ENCODE results near the gene OR2A14.
"Not testable (repeated sequence)": the region's sequence is repeated elsewhere in the genome, so short reads cannot be mapped to it uniquely, and the experiment has no call there.

The OR2A14 gene

DNA sequence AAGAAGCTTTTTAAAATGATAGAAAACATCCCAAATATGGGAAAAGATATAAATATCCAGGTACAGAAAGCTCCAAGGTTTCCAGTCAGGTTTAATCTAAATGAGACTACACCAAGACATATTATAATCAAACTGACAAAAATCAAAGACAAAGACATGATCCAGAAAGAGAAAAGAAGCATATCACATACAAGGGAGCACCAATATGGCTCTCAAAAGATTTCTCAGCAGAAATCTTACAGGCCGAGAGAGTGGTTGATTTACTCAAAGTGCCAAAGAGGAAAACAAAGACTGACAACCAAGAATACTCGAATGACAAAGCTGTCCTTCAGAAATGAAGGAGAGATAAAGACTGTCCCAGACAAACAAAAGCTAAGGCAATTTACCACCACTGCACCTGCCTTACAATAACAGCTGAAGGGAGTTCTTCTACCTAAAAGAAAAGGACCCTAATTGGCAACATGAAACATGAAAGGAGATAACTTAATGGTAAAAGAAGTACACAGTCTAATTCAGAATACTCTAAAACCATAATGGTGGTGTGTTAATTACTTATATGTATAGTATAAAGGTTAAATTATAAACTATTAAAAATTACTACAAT, 25.4 kb downstream of the OR2A14 start:
- no peak for DNase-seq

DNA sequence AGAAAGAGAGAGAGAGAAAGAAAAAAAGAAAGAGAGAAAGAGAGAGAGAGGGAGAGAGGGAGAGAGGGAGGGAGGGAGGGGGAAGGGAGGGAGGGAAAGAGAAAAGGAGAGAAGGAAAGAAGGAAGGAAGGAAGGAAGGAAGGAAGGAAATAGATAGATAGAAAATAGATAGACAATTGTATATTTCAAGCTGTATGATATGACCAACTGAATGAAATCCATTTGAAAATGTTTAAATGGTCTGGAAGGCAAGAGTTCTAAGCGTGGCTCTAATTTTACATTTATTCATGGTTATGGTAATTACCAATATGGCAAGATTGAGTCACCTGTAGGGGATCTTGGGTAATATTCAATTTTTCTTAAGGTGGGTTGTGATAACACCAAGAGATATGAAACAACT, 35.9 kb downstream of the OR2A14 start:
- no peak for DNase-seq

DNA sequence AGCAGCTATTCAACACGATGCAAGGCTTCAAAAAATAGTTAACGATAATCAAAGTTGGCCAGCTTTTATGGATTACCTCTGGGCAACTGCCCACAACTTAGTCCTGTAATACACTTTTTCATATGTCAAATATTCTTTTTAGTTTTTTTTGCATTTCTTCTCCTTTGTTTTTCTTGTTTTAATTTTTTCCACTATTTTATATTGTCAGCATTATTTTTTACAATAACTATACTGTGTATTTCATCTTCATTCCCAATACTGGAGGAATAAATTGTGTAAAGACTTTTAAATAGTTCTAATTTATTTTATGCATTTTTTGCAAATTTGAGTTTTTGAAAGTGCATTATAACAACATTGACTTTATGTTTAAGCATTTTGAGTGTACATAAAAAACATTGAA, 41.8 kb downstream of the OR2A14 start:
- no peak for DNase-seq

DNA sequence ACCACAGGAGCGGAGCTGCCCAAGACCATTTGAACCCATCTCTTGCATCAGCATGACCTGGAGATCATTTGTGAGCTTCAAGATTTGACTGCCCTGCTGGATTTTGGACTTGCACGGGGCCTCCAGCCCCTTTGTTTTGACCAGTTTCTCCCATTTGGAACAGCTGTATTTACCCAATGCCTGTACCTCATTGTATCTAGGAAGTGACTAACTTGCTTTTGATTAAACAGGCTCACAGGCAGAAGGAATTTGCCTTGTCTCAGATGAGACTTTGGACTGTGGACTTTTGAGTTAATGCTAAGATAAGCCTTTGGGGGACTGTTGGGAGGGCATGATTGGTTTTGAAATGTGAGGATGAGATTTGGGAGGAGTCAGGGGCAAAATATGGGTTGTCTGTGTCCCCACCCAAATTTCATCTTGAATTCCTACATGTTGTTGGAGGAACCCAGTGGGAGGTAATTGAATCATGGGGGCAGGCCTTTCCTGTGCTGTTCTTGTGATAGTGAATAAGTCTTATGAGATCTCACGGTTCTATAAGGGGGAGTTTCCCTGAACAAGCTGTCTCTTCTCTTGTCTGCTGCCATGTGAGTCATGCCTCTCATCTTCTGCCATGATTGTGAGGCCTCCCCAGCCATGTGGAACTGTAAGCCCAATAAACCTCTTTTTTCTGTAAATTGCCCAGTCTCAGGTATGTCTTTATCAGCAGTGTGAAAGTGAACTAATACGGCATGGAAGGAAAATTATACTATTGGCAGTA, 48.8 kb downstream of the OR2A14 start:
- not testable (repeated sequence) for DNase-seq

DNA sequence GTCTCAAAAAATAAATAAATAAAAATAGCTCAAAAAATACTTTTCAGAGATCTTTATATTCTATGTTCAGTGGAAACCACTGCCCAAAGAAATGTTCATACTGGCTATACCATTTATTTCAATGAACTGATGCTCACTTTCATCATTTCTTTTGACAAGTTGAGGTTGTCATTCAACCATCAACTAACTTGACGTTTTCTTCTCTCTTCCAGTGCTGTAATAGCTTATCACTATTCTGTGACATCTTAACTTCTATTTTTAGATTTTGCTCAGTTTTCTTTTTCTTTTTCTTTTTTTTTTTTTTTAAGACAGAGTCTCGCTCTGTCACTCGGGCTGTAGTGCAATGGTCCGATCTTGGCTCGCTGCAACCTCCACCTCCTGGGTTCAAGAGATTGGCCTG, 51.6 kb downstream of the OR2A14 start:
- no peak for DNase-seq

DNA sequence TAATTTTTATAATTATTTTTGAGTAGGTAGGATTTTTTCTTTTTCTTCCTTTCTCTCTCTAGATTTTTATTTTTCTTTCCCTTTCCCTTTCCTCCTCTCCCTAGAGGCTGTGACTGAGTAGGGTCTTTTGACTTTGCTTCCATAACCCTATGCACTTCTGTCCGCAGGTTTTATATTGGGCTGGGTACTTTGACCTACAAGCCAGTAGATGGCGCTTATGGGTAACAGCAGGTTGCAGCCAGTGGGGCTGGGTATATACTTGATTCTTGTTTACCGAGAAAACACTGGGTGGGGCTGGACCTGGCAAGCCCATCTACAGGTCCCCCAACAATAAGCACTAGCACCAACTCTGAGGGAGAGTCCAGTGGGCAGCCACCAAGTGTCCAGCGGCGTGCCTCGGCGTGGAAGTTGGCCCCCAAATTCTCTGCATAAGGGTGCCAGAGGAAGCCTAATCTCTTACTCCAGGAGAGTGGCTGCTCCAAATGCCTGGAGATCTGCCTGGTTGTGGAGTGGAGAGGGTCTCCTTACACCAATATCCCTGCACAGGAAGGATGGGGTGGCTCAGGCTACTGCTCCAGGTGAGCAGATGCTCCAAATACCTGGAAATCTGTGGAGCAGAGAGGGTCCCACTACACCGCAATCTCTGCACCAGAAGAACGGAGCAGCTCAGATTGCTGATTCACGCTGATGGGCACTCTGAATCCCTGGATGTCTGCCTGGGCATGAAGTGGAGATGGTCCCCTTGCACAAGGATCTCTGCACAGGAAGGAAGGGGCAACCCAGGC, 55.6 kb downstream of the OR2A14 start:
- DNase-seq = not testable (repeated sequence)

DNA sequence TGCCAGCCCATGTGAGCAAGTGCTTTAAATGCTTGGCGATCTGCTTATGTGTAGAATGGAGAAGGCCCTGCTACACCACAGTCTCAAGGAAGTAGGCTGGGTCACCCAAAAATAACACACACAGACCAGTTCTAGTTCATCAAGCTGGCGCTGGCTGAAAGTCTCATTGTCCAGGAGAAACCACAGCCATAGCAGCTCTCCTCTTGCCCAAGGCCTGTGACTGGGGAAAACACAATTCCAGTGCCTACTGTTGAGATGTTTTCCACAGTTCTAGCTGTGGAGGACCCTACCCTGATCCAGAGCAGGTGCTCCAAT, 56.1 kb downstream of the OR2A14 start:
- DNase-seq = not testable (repeated sequence)

Data from anterior cingulate cortex (tissue), 58 donors.